K562 (cell line): ENCODE results near the gene S100A9. TPM values are rescaled to one million over a fixed set of nuclear protein-coding genes. Genes with fewer than 3 reads are reported as not detected.

Experiments used
- BHLHE40 ChIP-seq: IDR thresholded peaks from 2 replicates; pipeline ENCODE4 v1.6.1; 2011; ENCODE audit warnings: low read length, improper control_type of control experiment
- CBX3 ChIP-seq, 2 experiments: IDR thresholded peaks; 1 replicate in 1 of 2; 2 replicates in 1 of 2; pipeline ENCODE4 v1.6.1; 2012; ENCODE audit warnings: inconsistent platforms in 2 of 2, low read length in 2 of 2, borderline replicate concordance in 1 of 2, control low read depth in 1 of 2
- ETV5 ChIP-seq: sonication (generic); formaldehyde crosslinking; IDR thresholded peaks from 2 replicates; pipeline ENCODE4 v1.4.0; 2020; ENCODE audit warnings: low read depth, mild to moderate bottlenecking, missing genetic modification reagents
- FOXK1 ChIP-seq: sonication (generic); formaldehyde crosslinking; IDR thresholded peaks from 2 replicates; pipeline ENCODE4 v1.8.0; 2022; ENCODE audit warnings: missing genetic modification reagents, mild to moderate bottlenecking, borderline replicate concordance
- HLTF ChIP-seq: fragments of 450-650 bp; IDR thresholded peaks from 2 replicates; pipeline ENCODE4 v1.6.1; 2016
- HMG20B ChIP-seq: fragments of 250-450 bp; sonication (Bioruptor Pico); IDR thresholded peaks from 2 replicates; pipeline ENCODE4 v1.5.0; 2021; ENCODE audit warnings: mild to moderate bottlenecking
- HNRNPH1 ChIP-seq: fragments of 200-400 bp; formaldehyde crosslinking; optimal IDR thresholded peaks from 2 replicates; pipeline ENCODE3; 2017; ENCODE audit warnings: low read depth, mild to moderate bottlenecking, low read length, moderate library complexity
- HOXB6 ChIP-seq: fragments of 250-450 bp; sonication (Bioruptor Pico); IDR thresholded peaks from 2 replicates; pipeline ENCODE4 v1.5.1; 2022; ENCODE audit warnings: mild to moderate bottlenecking, borderline replicate concordance
- IFI16 ChIP-seq: fragments of 250-450 bp; sonication (Bioruptor Pico); IDR thresholded peaks from 2 replicates; pipeline ENCODE4 v2.1.2; 2022; ENCODE audit warnings: mild to moderate bottlenecking, inconsistent platforms
- KDM1A ChIP-seq, 2 experiments: fragments of 450-650 bp; IDR thresholded peaks; 2 replicates each; pipeline ENCODE4 v1.6.1; 2016; ENCODE audit warnings: mild to moderate bottlenecking in 2 of 2
- MCM2 ChIP-seq: fragments of 450-650 bp; IDR thresholded peaks from 2 replicates; pipeline ENCODE4 v1.6.1; 2017; ENCODE audit warnings: low read depth, mild to moderate bottlenecking
- MCM7 ChIP-seq, 2 experiments: fragments of 450-650 bp; IDR thresholded peaks; 2 replicates each; pipeline ENCODE4 v1.6.1; 2016 to 2018
- MEF2A ChIP-seq: IDR thresholded peaks from 2 replicates; pipeline ENCODE4 v1.6.1; 2011; ENCODE audit warnings: low read depth, mild to moderate bottlenecking, low read length, moderate library complexity; ENCODE audit not compliant: control insufficient read depth
- NCOA2 ChIP-seq, 2 experiments: fragments of 450-650 bp; IDR thresholded peaks; 2 replicates each; pipeline ENCODE4 v1.6.1; 2018; ENCODE audit warnings: mild to moderate bottlenecking in 2 of 2, moderate library complexity in 1 of 2; ENCODE audit not compliant: partially characterized antibody in 2 of 2
- PHTF2 ChIP-seq: fragments of 250-450 bp; sonication (Bioruptor Pico); IDR thresholded peaks from 2 replicates; pipeline ENCODE4 v1.5.0; 2021; ENCODE audit warnings: mild to moderate bottlenecking
- POU5F1 ChIP-seq: fragments of 150-350 bp; IDR thresholded peaks from 2 replicates; pipeline ENCODE4 v1.6.1; 2014; ENCODE audit warnings: borderline replicate concordance, low read length, low read depth, mild to moderate bottlenecking; ENCODE audit not compliant: partially characterized antibody
- SLC30A9 ChIP-seq: fragments of 250-450 bp; sonication (Bioruptor Pico); IDR thresholded peaks from 2 replicates; pipeline ENCODE4 v1.8.0; 2022; ENCODE audit warnings: mild to moderate bottlenecking, moderate library complexity
- SRSF3 ChIP-seq: fragments of 200-400 bp; formaldehyde crosslinking; IDR thresholded peaks from 2 replicates; pipeline ENCODE4 v1.6.1; 2016; ENCODE audit warnings: mild to moderate bottlenecking, low read length, moderate library complexity; ENCODE audit not compliant: insufficient read depth
- STAG1 ChIP-seq: sonication (generic); formaldehyde crosslinking; IDR thresholded peaks from 2 replicates; pipeline ENCODE4 v1.5.0; 2020; ENCODE audit warnings: missing genetic modification reagents, borderline replicate concordance
- TBL1XR1 ChIP-seq, 2 experiments: IDR thresholded peaks; 2 replicates each; pipeline ENCODE4 v1.6.1; 2012; ENCODE audit warnings: improper control_type of control experiment in 2 of 2, low read length in 2 of 2, mild to moderate bottlenecking in 1 of 2
- THAP7 ChIP-seq: fragments of 250-450 bp; sonication (Bioruptor Pico); IDR thresholded peaks from 2 replicates; pipeline ENCODE4 v1.5.0; 2021
- ZFP30 ChIP-seq: fragments of 250-450 bp; sonication (Bioruptor Pico); IDR thresholded peaks from 2 replicates; pipeline ENCODE4 v1.8.0; 2022; ENCODE audit warnings: moderate library complexity, mild to moderate bottlenecking, inconsistent platforms, borderline replicate concordance
- ZKSCAN1 ChIP-seq: fragments of 150-350 bp; IDR thresholded peaks from 2 replicates; pipeline ENCODE4 v1.6.1; 2016; ENCODE audit warnings: low read depth, low read length
- ZSCAN32 ChIP-seq: fragments of 450-650 bp; formaldehyde crosslinking; IDR thresholded peaks from 2 replicates; pipeline ENCODE4 v1.4.0; 2020; ENCODE audit warnings: mild to moderate bottlenecking, moderate library complexity
- polyA plus RNA-seq, 8 experiments: library from polyadenylated mRNA; depleted of rRNA in 4 of 8; stranded (reverse) in 5 of 8; unstranded in 3 of 8; fragments of >200 nt; fragmentation: Nextera tagmentation in 2 of 8; fragmentation: Illumina TruSeq in 1 of 8; extraction: Ambion mirVana in 2 of 8; extraction: Trizol in 1 of 8; gene quantifications; 2 replicates each; pipeline versions ENCODE4 v1.2.1 to v1.2.3, GENCODE V29; 2011 to 2014; ENCODE audit warnings: inconsistent platforms in 1 of 8, missing spikeins in 1 of 8
- total RNA-seq, 7 experiments: library from RNA; depleted of rRNA in 6 of 7; stranded (reverse); fragments of >200 nt in 6 of 7; fragmentation: Illumina TruSeq in 2 of 7; extraction: Trizol in 2 of 7; gene quantifications; 2 replicates each; pipeline versions ENCODE4 v1.2.1 to v1.2.3, GENCODE V29; 2011 to 2021; ENCODE audit warnings: low replicate concordance in 1 of 7
- TF ChIP-seq, protein P1 (sequence below): fragments of 150-350 bp; conservative IDR thresholded peaks from 2 replicates; pipeline ENCODE4 v1.6.1; 2014; ENCODE audit warnings: low read length

The S100A9 gene
- total and polyA plus RNA-seq, 9 of the 15 experiments (the other 6 are each of a cell fraction or from before 2014, with no cell fraction given), result 0.80 TPM; not detected in 8

- TF ChIP-seq NCOA2 (IDR thresholded peaks at IDR 0.05; ENCODE audit: partially characterized antibody in 2 of 2) (peak in 1 of 2 experiments; percentile 91), ZSCAN32 (CRISPR knock-in tag) (no peak), MCM2 (no peak), STAG1 (CRISPR knock-in tag) (no peak), FOXK1 (CRISPR knock-in tag) (no peak), IFI16 (CRISPR knock-in tag) (no peak), MCM7 (IDR thresholded peaks at IDR 0.05) (0 out of 4 replicates have a peak, but pooled peaks of 1 of the 2 experiments have one; percentile 54), CBX3 (IDR thresholded peaks at IDR 0.05; ENCODE audit: borderline replicate concordance in 1 of 2, low read length in 2 of 2) (peak in 1 of 2 experiments; percentile 83; a peak in 1 of 3 replicates), SLC30A9 (CRISPR knock-in tag) (no peak), SRSF3 (no peak), BHLHE40 (peak; percentile 79), KDM1A (IDR thresholded peaks at IDR 0.05) (peak; percentile 100), THAP7 (no peak), ZKSCAN1 (peak; percentile 54; the same call in 1 of the 2 replicates), HLTF (peak; percentile 99), TBL1XR1 (IDR thresholded peaks at IDR 0.05; ENCODE audit: low read length in 2 of 2) (peak; percentile 95 to 99; a peak in 3 of 4 replicates), ETV5 (peak; percentile 85), HNRNPH1 (no peak), MEF2A (peak; percentile 76), PHTF2 (CRISPR knock-in tag) (no peak), HMG20B (CRISPR knock-in tag) (no peak), POU5F1 (no peak), HOXB6 (CRISPR knock-in tag) (no peak), ZFP30 (no peak)
- TF ChIP-seq, protein P1, sequence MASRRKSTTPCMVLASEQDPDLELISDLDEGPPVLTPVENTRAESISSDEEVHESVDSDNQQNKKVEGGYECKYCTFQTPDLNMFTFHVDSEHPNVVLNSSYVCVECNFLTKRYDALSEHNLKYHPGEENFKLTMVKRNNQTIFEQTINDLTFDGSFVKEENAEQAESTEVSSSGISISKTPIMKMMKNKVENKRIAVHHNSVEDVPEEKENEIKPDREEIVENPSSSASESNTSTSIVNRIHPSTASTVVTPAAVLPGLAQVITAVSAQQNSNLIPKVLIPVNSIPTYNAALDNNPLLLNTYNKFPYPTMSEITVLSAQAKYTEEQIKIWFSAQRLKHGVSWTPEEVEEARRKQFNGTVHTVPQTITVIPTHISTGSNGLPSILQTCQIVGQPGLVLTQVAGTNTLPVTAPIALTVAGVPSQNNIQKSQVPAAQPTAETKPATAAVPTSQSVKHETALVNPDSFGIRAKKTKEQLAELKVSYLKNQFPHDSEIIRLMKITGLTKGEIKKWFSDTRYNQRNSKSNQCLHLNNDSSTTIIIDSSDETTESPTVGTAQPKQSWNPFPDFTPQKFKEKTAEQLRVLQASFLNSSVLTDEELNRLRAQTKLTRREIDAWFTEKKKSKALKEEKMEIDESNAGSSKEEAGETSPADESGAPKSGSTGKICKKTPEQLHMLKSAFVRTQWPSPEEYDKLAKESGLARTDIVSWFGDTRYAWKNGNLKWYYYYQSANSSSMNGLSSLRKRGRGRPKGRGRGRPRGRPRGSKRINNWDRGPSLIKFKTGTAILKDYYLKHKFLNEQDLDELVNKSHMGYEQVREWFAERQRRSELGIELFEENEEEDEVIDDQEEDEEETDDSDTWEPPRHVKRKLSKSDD, result 0 out of 2 replicates have a peak, but pooled peaks have one; percentile 28
Observed at GRCh38 chr1:153343811-153344717, 13.6 kb upstream of the S100A9 start (continued).
